Subcutaneous adipose tissue (tissue), 4 donors: Measurements from ENCODE around the gene TACSTD2. TPM values are rescaled to one million over a fixed set of nuclear protein-coding genes. Genes with fewer than 3 reads are reported as not detected.

Experiments used
- CTCF ChIP-seq: fragments of 450-650 bp; IDR thresholded peaks from one replicate; pipeline ENCODE4 v1.5.1; 2016; ENCODE audit warnings: low read depth, mild to moderate bottlenecking, control low read depth, antibody characterized with exemption, moderate library complexity
- total RNA-seq, 4 donors: library from RNA; depleted of rRNA; stranded (reverse); fragments of >200 nt; gene quantifications; one replicate each; pipeline ENCODE4 v1.1.0, GENCODE V29; 2016

Gene TACSTD2
- total RNA-seq, 4 donors from 2014 or later: 0.51 to 2.1 (median 0.94) TPM

DNA sequence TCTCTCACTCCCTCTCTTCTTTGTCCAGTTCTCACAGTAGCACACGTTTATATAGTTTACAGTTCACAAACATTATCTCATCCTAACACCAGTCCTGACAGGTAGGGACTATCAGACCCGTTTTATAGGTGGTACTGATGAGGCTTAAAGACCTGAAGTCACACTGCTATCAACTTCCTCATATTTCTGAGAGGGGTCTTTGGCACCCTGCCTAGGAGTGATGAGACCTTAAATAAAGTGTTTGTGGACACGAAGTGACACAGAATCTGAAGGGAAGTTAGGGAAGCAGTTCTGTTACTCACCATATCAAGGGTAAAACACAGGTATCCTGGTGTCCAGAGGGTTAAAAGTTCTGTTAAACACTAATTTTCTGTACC, 590 bp upstream of the TACSTD2 start:
- TF ChIP-seq CTCF: no peak

- no peak for TF ChIP-seq CTCF
Observed at GRCh38 chr1:58576325-58576726, 726 bp downstream of the TACSTD2 start.

- TF ChIP-seq CTCF: no peak
Observed at GRCh38 chr1:58575551-58576324, 1.3 kb downstream of the TACSTD2 start.

DNA sequence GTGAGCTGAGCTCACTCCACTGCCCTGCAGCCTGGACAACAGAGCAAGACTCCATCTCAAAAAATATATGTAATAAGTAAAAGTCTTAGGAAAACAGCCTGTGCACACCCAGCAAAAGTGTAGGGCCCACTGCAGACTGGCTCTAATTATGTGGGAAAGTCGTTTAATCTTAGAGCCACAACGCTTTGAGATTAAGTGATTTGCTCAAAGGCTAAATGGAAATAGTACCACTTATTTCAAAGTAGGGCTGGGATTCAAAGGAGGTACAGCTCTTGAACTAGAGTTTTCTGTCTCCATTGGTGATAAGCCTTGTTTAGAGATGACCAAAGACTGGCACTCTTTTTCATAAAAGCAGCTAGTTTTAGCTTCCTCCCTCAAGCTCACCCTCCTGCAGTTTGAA, 2.2 kb downstream of the TACSTD2 start:
- TF ChIP-seq CTCF: no peak

GRCh38 chr1:58573705-58574591, 3.1 kb downstream of the TACSTD2 start:
- TF ChIP-seq CTCF: no peak

DNA sequence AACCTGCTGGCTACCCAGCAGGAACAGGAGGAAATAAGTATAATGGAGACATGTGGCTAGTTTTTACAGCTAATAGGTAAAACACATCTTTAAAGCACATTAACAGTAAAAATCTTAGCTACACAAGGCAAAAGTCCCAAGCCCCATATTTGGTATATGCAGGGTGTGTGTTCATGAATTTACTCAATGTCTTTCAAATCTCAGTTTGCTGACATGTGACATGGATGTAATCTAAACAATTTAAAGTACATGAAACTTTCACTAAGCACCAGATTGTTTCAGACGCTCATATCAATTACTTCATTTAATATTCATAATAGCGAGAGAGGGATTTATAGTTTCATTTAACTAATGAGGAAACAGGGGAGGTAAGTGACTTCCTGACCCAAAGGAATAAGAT, 3.9 kb downstream of the TACSTD2 start:
- TF ChIP-seq CTCF: no peak

DNA sequence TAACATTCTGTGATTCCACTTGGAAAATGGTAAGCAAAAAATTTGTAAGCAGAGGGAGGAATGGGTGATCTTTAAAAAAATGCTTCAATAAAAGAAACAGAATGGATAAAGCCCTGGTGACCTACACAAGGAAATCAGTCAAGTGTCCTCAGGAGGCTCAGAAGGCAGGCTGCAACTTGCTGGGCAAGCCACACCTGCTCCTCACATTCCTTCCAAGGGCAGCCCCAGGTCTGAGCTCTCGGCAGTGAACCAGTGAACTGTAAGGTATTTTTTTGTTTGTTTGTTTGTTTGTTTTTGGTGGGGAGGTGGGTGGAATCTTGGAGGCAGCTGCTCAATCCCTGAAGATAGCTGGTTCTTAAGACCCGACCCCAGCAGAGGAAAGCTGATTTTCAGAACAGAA, 4.4 kb downstream of the TACSTD2 start:
- TF ChIP-seq CTCF: no peak
